ACC112 (cell line): ENCODE measurements around the gene TRIM71.
"Not testable (repeated sequence)": the region's sequence is repeated elsewhere in the genome, so short reads cannot be mapped to it uniquely, and the experiment has no call there.

Source experiments
- H2AFZ ChIP-seq: fragments of 200-600 bp; sonication (generic); one replicate; pipeline ENCODE4 v1.6.0; 2017; ENCODE audit warnings: antibody characterized with exemption, low read length; ENCODE audit not compliant: unreplicated experiment
- H3K27ac ChIP-seq: fragments of 200-600 bp; sonication (generic); 2 replicates; pipeline ENCODE4 v1.5.1; 2014; ENCODE audit warnings: low read depth, mild to moderate bottlenecking, antibody characterized with exemption, low read length, moderate library complexity
- H3K27me3 ChIP-seq: fragments of 200-600 bp; sonication (generic); 2 replicates; pipeline ENCODE4 v1.6.1; 2014; ENCODE audit warnings: mild to moderate bottlenecking, antibody characterized with exemption, low read length, moderate library complexity, mixed read lengths; ENCODE audit not compliant: insufficient read depth
- H3K36me3 ChIP-seq: fragments of 200-600 bp; sonication (generic); 2 replicates; pipeline ENCODE4 v1.6.1; 2016; ENCODE audit warnings: mild to moderate bottlenecking, antibody characterized with exemption, low read length, moderate library complexity, mixed read lengths; ENCODE audit not compliant: insufficient read depth
- H3K4me1 ChIP-seq: fragments of 200-600 bp; sonication (generic); one replicate; pipeline ENCODE4 v1.6.1; 2016; ENCODE audit warnings: low read length, mixed read lengths; ENCODE audit not compliant: insufficient read depth, unreplicated experiment, control insufficient read depth
- H3K4me3 ChIP-seq: fragments of 200-600 bp; sonication (generic); 2 replicates; pipeline ENCODE4 v1.5.1; 2014; ENCODE audit warnings: mild to moderate bottlenecking, low read depth, low read length
- H3K79me2 ChIP-seq: fragments of 200-600 bp; sonication (generic); one replicate; pipeline ENCODE4 v1.6.0; 2016; ENCODE audit warnings: low read length; ENCODE audit not compliant: control insufficient read depth, unreplicated experiment, insufficient read depth

The TRIM71 gene

DNA sequence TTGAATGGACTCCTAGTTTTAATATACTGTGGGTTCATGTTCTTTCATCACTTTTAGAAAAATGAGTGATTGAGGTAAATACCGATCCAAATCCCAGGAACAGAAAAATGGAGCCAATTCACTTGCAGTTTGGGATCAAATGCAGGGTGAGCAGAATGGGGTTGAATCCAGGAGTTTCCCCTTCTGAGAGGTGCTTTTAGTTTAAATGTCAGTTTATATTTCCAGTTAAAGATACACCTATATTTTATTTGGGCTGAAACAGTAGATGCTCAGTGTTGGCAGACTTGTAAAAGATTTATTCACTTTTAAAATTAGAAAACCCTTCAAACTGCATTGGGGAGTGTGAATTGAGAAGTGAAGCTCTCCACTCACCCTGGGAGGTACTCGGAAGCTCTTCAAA lies 2.6 kb downstream of the TRIM71 start:
- no peaks in the 10 kb centered on the region for H3K36me3 ChIP-seq
- peaks cover 91% of the 10 kb centered on the region for H3K27me3 ChIP-seq
- H2AFZ ChIP-seq, result no peak overlapping the region
- no peaks in the 10 kb centered on the region for H3K4me1 ChIP-seq
- H3K27ac ChIP-seq, result no peak overlapping the region
- no peaks in the 10 kb centered on the region for H3K79me2 ChIP-seq
- H3K4me3 ChIP-seq, result no peak overlapping the region

DNA sequence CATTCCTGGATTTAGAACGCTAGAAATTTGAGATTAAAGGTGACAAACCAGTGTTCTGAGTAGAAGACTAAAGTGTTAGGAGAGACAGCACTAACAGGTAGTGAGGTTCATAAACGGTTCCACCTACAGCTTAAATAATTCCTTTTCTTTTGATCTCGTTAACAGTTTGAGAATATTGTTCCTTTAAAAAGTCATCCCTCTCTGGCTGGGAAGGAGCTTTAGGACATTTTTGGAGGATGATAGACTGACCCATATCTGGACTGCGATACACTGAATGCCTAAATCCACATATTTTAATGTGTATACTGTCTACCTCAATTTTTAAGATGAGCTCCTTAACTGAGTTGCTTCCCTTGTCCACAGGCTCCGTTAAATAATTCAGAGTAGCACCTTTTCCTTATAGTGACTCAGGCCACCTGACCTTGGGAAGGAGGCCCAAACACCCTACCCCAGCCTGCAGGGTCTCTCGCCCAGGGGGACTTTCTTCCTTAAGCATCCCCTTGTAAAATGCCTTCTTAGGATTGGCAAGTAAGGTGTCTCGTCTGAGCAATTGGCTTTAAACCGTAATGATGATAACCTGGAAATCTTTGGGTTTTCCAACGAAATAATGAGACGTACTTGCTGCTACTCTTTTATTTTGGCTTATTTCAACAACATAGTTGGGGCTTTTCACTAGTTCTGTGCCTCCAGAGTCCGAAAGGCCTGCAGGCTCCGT lies 3.3 kb downstream of the TRIM71 start:
- no peaks in the 10 kb centered on the region for H3K4me1 ChIP-seq
- no peaks in the 10 kb centered on the region for H3K79me2 ChIP-seq
- H2AFZ ChIP-seq, result no peak overlapping the region
- H3K4me3 ChIP-seq, result no peak overlapping the region
- H3K36me3 ChIP-seq, result no peaks in the 10 kb centered on the region
- no peak overlapping the region for H3K27ac ChIP-seq
- peaks cover 89% of the 10 kb centered on the region for H3K27me3 ChIP-seq

DNA sequence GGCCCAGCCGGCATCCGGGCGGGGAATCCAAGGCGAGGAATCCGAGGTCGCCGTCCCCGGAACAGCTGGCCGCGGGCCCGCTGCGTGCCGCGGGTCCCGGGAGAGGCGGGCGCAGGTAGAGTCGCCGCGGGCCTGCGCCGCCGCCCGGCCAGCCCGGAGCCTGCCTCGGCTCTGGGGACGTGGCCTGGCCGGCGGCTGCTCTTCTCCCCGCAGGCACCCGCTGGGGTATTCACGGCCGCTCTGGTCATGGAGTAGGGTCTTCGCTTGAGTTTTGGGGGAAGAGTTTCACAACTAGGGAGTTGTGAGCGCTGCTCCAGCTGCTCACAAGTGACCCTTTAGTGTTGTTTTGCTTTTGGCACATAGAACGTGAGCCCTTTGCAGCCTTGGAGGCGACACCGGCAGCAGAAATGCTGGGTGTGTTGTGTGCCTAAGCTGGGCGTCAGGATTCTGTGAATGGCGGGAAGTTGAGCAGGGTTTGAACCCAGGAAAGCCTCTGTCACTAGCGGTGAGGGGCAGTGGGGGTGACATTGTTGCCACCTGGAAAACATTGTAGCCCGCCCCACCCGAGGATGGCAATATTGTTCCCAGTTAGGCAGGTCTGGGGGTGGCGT lies 4.0 kb downstream of the TRIM71 start:
- Histone ChIP-seq H3K27ac (no peak overlapping the region), H2AFZ (no peak overlapping the region), H3K4me3 (no peak overlapping the region), H3K4me1 (no peaks in the 10 kb centered on the region), H3K79me2 (no peaks in the 10 kb centered on the region), H3K27me3 (peaks cover 84% of the 10 kb centered on the region), H3K36me3 (no peaks in the 10 kb centered on the region)

DNA sequence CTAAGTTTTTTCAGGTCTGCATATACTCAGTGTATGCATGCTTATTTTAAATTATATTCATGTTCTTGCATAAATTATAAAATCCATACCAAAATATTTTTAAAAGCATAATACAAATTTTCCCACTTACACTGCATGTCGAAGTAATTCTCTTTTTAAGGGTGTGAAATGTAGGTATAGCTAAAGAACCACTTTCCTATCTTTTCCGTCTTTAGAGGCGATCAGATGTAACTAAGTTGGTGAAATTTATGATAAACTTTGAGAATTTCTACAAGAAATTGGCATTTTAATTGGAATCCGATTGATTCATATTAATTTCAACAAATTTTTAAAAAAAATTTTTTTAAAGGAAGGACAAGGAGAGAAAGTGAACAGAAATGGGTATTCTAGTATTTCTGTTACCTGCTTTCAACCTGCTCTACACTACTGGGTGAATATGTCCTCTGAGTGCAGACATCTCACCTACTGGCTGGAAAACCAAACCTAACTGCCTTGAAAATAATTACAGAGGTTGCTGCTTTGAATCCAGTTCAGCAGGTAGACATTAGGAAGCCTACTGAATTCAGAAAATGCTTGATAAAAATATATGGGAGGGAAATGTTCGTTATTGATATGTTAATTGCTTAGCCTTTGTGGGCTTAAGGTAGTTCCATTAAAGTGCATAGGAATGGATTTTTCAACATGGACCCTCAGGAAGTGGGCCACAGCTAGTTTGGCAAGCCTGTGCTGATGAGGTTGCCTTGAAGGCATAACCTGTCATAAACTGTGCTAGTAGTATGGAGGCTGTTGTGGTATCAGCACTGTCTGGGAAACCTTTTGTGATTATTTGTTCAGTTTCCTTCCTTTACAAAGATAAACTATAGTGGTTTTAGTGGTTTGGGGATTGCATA lies 5.1 kb downstream of the TRIM71 start:
- no peak overlapping the region for H2AFZ ChIP-seq
- no peaks in the 10 kb centered on the region for H3K4me1 ChIP-seq
- peaks cover 74% of the 10 kb centered on the region for H3K27me3 ChIP-seq
- H3K36me3 ChIP-seq, result no peaks in the 10 kb centered on the region
- no peak overlapping the region for H3K27ac ChIP-seq
- H3K79me2 ChIP-seq, result no peaks in the 10 kb centered on the region
- H3K4me3 ChIP-seq, result no peak overlapping the region

DNA sequence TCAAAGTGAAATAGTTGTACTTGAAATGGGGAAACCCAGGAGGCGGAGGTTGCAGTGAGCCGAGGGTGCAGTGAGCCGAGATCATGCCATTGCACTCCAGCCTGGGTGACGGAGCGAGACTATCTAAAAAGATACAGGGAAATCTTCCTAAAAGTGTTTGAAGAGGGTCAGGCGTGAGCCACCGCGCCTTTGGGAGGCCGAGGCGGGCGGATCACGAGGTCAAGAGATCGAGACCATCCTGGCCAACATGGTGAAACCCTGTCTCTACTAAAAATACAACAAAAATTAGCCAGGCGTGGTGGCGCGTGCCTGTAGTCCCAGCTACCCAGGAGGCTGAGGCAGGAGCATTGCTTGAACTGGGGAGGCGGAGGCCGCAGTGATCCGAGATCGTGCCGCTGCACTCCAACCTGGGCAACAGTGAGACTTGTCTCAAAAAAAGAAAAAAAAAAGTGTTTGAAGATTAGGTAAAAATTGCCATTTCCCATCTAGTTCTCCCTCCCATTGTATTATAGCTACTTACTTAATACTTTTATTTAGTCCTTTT lies 5.9 kb downstream of the TRIM71 start:
- peaks cover 66% of the 10 kb centered on the region for H3K27me3 ChIP-seq
- H3K4me3 ChIP-seq, H3K27ac ChIP-seq, H3K4me1 ChIP-seq, H3K36me3 ChIP-seq, H3K79me2 ChIP-seq, H2AFZ ChIP-seq: not testable (repeated sequence)

DNA sequence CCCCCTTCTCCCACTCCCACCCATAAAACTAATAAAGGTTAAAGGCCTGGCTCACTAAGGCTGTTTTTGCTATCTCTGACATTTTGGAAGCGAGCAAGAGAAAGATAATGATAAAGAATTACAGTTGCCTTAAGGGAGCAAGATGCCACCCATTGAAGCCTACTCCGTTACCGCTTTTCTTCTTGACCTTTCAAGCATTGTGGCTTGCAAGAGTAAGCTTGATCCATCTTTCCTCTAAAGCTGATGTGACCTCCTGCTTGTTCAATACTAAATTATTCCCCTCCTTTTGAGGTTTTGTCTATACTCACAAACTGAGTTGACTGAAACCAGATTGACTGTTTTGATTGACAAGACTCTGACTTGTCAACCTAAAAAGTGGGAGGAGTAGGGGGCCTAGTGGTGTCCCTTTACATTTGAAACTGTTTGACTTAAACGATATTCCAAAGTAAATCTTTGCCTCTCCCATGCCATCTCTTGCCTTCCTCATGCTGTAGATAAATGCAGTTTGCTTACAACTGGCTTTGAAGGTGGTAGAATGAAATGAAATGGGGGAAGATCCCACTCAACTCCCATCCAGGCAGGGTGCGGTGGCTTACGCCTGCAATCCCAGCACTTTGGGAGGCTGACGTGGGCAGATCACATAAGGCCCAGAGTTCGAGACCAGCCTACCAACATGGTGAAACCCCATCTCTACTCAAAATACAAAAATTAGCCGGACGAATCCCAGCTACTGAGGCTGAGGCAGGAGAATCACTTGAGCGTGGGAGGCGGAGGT lies 8.0 kb downstream of the TRIM71 start:
- H3K27ac ChIP-seq, result no peak overlapping the region
- no peaks in the 10 kb centered on the region for H3K79me2 ChIP-seq
- H3K36me3 ChIP-seq, result no peaks in the 10 kb centered on the region
- H2AFZ ChIP-seq, result no peak overlapping the region
- no peak overlapping the region for H3K4me3 ChIP-seq
- no peaks in the 10 kb centered on the region for H3K4me1 ChIP-seq
- H3K27me3 ChIP-seq, result peaks cover 46% of the 10 kb centered on the region

DNA sequence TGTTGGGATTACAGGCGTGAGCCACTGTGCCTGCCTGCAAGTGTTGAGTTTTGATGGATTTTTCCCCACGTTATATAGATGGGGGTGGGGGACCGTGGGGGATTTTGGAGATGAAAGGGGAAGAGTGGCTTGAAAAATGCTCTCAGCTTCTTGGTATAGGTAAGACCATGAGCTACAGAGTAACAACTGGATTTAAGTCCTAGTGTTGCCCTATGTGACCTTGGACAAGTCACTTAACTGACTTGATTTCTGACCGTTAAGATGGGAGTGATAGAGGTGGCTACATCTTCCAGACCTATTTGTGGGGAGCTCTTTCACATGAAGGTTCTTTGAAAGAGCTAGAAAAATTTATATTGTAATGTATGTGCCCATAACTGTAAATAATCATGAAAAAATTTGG lies 13.3 kb downstream of the TRIM71 start:
- Histone ChIP-seq H3K27ac (no peak overlapping the region), H3K36me3 (no peaks in the 10 kb centered on the region), H3K4me3 (no peak overlapping the region), H3K27me3 (peaks cover 35% of the 10 kb centered on the region), H3K4me1 (no peaks in the 10 kb centered on the region), H2AFZ (no peak overlapping the region), H3K79me2 (no peaks in the 10 kb centered on the region)

DNA sequence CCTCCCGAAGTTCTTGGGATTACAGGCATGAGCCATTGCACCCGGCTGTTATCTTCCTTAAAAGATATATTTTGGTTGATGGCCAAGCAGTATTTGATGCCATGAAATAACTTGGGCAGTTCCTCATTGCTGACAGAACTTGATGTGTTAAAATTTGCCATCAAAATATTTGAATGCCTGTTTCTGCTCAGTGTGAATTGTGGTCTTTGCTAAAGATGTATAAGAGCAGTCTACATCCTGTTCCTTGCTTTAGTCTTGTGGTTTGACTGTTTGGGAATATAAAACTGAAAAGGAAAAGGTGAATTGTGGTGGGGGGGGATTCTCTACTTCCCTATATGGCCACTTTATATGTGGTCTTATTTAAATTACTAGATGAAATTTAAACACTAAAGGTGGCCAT lies 14.0 kb downstream of the TRIM71 start:
- H3K27ac ChIP-seq, result no peak overlapping the region
- H3K27me3 ChIP-seq, result peaks cover 42% of the 10 kb centered on the region
- H3K79me2 ChIP-seq, result no peaks in the 10 kb centered on the region
- H3K36me3 ChIP-seq, result no peaks in the 10 kb centered on the region
- H2AFZ ChIP-seq, result no peak overlapping the region
- no peak overlapping the region for H3K4me3 ChIP-seq
- no peaks in the 10 kb centered on the region for H3K4me1 ChIP-seq

DNA sequence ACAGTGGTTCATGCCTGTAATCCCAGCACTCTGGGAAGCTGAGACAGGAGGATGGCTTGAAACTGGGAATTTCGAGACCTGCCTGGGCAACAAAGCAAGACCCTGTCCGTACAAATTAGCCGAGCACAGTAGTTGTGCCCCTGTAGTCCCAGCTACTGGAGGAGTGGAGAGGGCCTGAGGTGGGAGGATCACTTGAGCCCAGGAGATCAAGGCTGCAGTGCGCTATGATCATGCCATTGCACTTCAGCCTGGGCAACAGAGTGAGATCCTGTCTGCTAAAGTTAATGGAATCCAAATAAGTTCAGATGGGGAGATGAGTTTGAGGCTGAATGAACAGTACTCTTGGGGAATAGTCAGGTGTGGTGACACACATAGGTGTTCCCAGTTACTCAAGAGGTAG lies 14.4 kb downstream of the TRIM71 start:
- Histone ChIP-seq H3K27me3 (peaks cover 46% of the 10 kb centered on the region), H3K27ac (no peak overlapping the region), H3K36me3 (no peaks in the 10 kb centered on the region), H3K4me3 (no peak overlapping the region), H3K79me2 (no peaks in the 10 kb centered on the region), H2AFZ (no peak overlapping the region), H3K4me1 (no peaks in the 10 kb centered on the region)

DNA sequence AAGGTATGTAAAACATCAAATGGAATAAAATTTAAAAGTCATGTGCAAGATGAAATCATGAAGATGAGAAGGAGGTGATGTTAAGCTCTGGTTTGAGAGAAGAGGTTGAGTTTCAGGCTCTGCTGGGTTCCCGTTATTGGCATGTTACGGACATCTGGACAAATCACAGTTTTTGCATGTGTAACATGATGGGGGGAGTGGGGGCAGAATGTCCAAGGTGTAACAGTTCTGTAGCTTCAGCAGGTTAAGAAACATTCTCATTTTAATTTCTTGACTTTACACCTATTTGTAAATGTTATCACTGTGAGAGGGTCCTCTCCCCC lies 17.2 kb downstream of the TRIM71 start:
- Histone ChIP-seq H3K27me3 (peaks cover 55% of the 10 kb centered on the region), H2AFZ (no peak overlapping the region), H3K79me2 (no peaks in the 10 kb centered on the region), H3K4me1 (no peaks in the 10 kb centered on the region), H3K4me3 (no peak overlapping the region), H3K27ac (no peak overlapping the region), H3K36me3 (no peaks in the 10 kb centered on the region)
